Caco-2 (cell line): ENCODE results near the gene ACACA. TPM values are rescaled to one million over a fixed set of nuclear protein-coding genes. Genes with fewer than 3 reads are reported as not detected.
"Not testable (repeated sequence)": the region's sequence is repeated elsewhere in the genome, so short reads cannot be mapped to it uniquely, and the experiment has no call there.

ENCODE experiments used
- BruUV-seq: library from RNA; stranded (reverse); fragments of 400-500 nt; replicated peaks from 2 replicates; lab custom pipeline; 2021; lab: Mats Ljungman, UMichigan
- CTCF ChIA-PET: fragments of 300-600 bp; sonication (Branson Sonifier 250); formaldehyde crosslinking; loops from one replicate; lab custom pipeline; 2022; ENCODE audit warnings: antibody characterized with exemption; lab: Charles Lee
- POLR2A ChIA-PET: fragments of 300-600 bp; sonication (Branson Sonifier 250); formaldehyde crosslinking; loops from one replicate; lab custom pipeline; 2022; ENCODE audit warnings: antibody characterized with exemption; lab: Charles Lee
- DNase-seq, 2 experiments: peaks; one replicate each; pipeline versions ENCODE4 v3.0.0 to v3.0.0-alpha.2; 2020 to 2022
- H3K27me3 ChIP-seq: replicated peaks from 2 replicates; pipeline ENCODE4 v1.6.0; 2011; ENCODE audit warnings: low read length; ENCODE audit not compliant: control insufficient read depth, insufficient read depth
- H3K36me3 ChIP-seq: 2 replicates; pipeline ENCODE4 v1.5.1; 2011; ENCODE audit warnings: low read length; ENCODE audit not compliant: control insufficient read depth, insufficient read depth
- H3K4me1 ChIP-seq: fragments of 250-450 bp; sonication (Bioruptor Pico); 2 replicates; pipeline ENCODE4 v1.5.1; 2020; ENCODE audit warnings: mild to moderate bottlenecking
- H3K4me3 ChIP-seq: 2 replicates; pipeline ENCODE4 v1.5.1; 2011; ENCODE audit warnings: low read depth, mild to moderate bottlenecking, control low read depth, low read length
- H3K9me3 ChIP-seq: fragments of 250-450 bp; sonication (Bioruptor Pico); 2 replicates; pipeline ENCODE4 v1.5.1; 2020; ENCODE audit warnings: mild to moderate bottlenecking, moderate library complexity
- H3K27ac Mint-ChIP-seq: one replicate; pipeline ENCODE4 v1.8.0; 2022; ENCODE audit warnings: mixed read lengths; ENCODE audit not compliant: unreplicated experiment
- H3K27me3 Mint-ChIP-seq: one replicate; pipeline ENCODE4 v1.8.0; 2022; ENCODE audit warnings: mixed read lengths; ENCODE audit not compliant: insufficient read depth, unreplicated experiment
- H3K36me3 Mint-ChIP-seq: one replicate; pipeline ENCODE4 v1.8.0; 2022; ENCODE audit warnings: mild to moderate bottlenecking, mixed read lengths; ENCODE audit not compliant: insufficient read depth, unreplicated experiment
- H3K4me1 Mint-ChIP-seq: one replicate; pipeline ENCODE4 v1.8.0; 2022; ENCODE audit warnings: low read depth, mixed read lengths; ENCODE audit not compliant: unreplicated experiment
- H3K4me3 Mint-ChIP-seq: one replicate; pipeline ENCODE4 v1.8.0; 2022; ENCODE audit warnings: mild to moderate bottlenecking, moderate library complexity, mixed read lengths; ENCODE audit not compliant: unreplicated experiment
- H3K9me3 Mint-ChIP-seq: one replicate; pipeline ENCODE4 v1.8.0; 2022; ENCODE audit warnings: mixed read lengths; ENCODE audit not compliant: unreplicated experiment
- CTCF ChIP-seq, 2 experiments: fragments of 200-600 bp in 1 of 2; IDR thresholded peaks; 1 replicate in 1 of 2; 2 replicates in 1 of 2; pipeline versions ENCODE4 v1.5.1 to v1.8.0; 2011 to 2022; ENCODE audit warnings: antibody characterized with exemption in 1 of 2, control low read depth in 1 of 2, inconsistent platforms in 1 of 2, low read depth in 1 of 2, low read length in 1 of 2, mild to moderate bottlenecking in 1 of 2, moderate library complexity in 1 of 2; ENCODE audit not compliant: insufficient read depth in 1 of 2, severe bottlenecking in 1 of 2, unreplicated experiment in 1 of 2
- intact Hi-C: fragments of 100-400 bp; cut with micrococcal nuclease; formaldehyde crosslinking; loops from one replicate; pipeline ENCODE4 v1.10.0; 2022; ENCODE audit not compliant: unreplicated experiment
- total RNA-seq: library from RNA; stranded (reverse); gene quantifications from 2 replicates; pipeline ENCODE4 v1.2.3, GENCODE V29; 2022

The ACACA gene
- total RNA-seq, 1 experiment from 2014 or later = 108 TPM

- ChIA-PET CTCF (no interaction called here), POLR2A (no interaction called here)
- Mint-ChIP-seq H3K36me3 (peaks cover 57% of the 10 kb centered on the region), H3K27ac (no peak overlapping the region), H3K4me1 (peaks cover 10% of the 10 kb centered on the region), H3K9me3 (no peaks in the 10 kb centered on the region), H3K27me3 (no peaks in the 10 kb centered on the region), H3K4me3 (no peak overlapping the region)
- Histone ChIP-seq H3K4me1 (peaks cover 11% of the 10 kb centered on the region), H3K36me3 (peaks cover 3% of the 10 kb centered on the region; the same call in 1 of the 2 replicates), H3K9me3 (no peaks in the 10 kb centered on the region), H3K4me3 (no peak overlapping the region), H3K27me3 (no peaks in the 10 kb centered on the region)
- no peak for TF ChIP-seq CTCF (IDR thresholded peaks at IDR 0.05; ENCODE audit: insufficient read depth in 1 of 2, low read depth in 1 of 2, low read length in 1 of 2, severe bottlenecking in 1 of 2, unreplicated experiment in 1 of 2)
- intact Hi-C loops = no loop called here
- no TSS peak for BruUV-seq
- no peak for DNase-seq
Measured at GRCh38 chr17:37446027-37446426, 39.4 kb upstream of the ACACA start.

- H3K4me3 Mint-ChIP-seq, H3K27ac Mint-ChIP-seq, DNase-seq, CTCF ChIA-PET, H3K36me3 ChIP-seq, BruUV-seq, intact Hi-C loops, H3K27me3 ChIP-seq, H3K9me3 ChIP-seq, H3K4me3 ChIP-seq, H3K4me1 Mint-ChIP-seq, H3K9me3 Mint-ChIP-seq, H3K27me3 Mint-ChIP-seq, H3K4me1 ChIP-seq: not testable (repeated sequence)
- peaks cover 51% of the 10 kb centered on the region for H3K36me3 Mint-ChIP-seq
- POLR2A ChIA-PET = interaction anchor here (0.7 kb wide), 1 partner anchor 41 kb away, joined by 11 read pairs; no protein-coding TSS in a partner anchor
Measured at GRCh38 chr17:37441369-37442014, 34.9 kb upstream of the ACACA start.

- H3K4me1 ChIP-seq = no peaks in the 10 kb centered on the region
- Mint-ChIP-seq H3K9me3 (no peaks in the 10 kb centered on the region), H3K4me3 (no peak overlapping the region), H3K27me3 (no peaks in the 10 kb centered on the region), H3K36me3 (peaks cover 49% of the 10 kb centered on the region), H3K4me1 (no peaks in the 10 kb centered on the region), H3K27ac (no peak overlapping the region)
- CTCF ChIA-PET = no interaction called here
- intact Hi-C loops = no loop called here
- H3K36me3 ChIP-seq = peaks cover 2% of the 10 kb centered on the region
- no TSS peak for BruUV-seq
- H3K4me3 ChIP-seq = no peak overlapping the region
- TF ChIP-seq CTCF (IDR thresholded peaks at IDR 0.05; ENCODE audit: insufficient read depth in 1 of 2, low read depth in 1 of 2, low read length in 1 of 2, severe bottlenecking in 1 of 2, unreplicated experiment in 1 of 2) = no peak
- no peaks in the 10 kb centered on the region for H3K9me3 ChIP-seq
- no peak for DNase-seq
- POLR2A ChIA-PET = no interaction called here
- no peaks in the 10 kb centered on the region for H3K27me3 ChIP-seq
Measured at GRCh38 chr17:37440424-37440823, 33.8 kb upstream of the ACACA start.
